ENCODE data around the gene CIAO3.

- TF ChIP-seq ZFP3 (CRISPR knock-in tag; IDR thresholded peaks at IDR 0.05) (no peak), ZNF70 (CRISPR knock-in tag; IDR thresholded peaks at IDR 0.05) (no peak), POU6F1 (CRISPR knock-in tag; IDR thresholded peaks at IDR 0.05; ENCODE audit: borderline replicate concordance, low read depth) (no peak), RARB (CRISPR knock-in tag; IDR thresholded peaks at IDR 0.05) (no peak), ZFP30 (CRISPR knock-in tag; IDR thresholded peaks at IDR 0.05) (no peak), TCF4 (CRISPR knock-in tag; IDR thresholded peaks at IDR 0.05; ENCODE audit: borderline replicate concordance) (no peak), CREB5 (CRISPR knock-in tag; IDR thresholded peaks at IDR 0.05; ENCODE audit: low read depth) (no peak), PPARA (CRISPR knock-in tag; IDR thresholded peaks at IDR 0.05; ENCODE audit: borderline replicate concordance) (no peak), TOX (CRISPR knock-in tag; IDR thresholded peaks at IDR 0.05; ENCODE audit: borderline replicate concordance) (no peak)
Observed at GRCh38 chr16:705431-706188, 35.2 kb downstream of the CIAO3 start, which contains the start of gene FBXL16.
